ENCODE measurements around the gene SIM2.

DNA sequence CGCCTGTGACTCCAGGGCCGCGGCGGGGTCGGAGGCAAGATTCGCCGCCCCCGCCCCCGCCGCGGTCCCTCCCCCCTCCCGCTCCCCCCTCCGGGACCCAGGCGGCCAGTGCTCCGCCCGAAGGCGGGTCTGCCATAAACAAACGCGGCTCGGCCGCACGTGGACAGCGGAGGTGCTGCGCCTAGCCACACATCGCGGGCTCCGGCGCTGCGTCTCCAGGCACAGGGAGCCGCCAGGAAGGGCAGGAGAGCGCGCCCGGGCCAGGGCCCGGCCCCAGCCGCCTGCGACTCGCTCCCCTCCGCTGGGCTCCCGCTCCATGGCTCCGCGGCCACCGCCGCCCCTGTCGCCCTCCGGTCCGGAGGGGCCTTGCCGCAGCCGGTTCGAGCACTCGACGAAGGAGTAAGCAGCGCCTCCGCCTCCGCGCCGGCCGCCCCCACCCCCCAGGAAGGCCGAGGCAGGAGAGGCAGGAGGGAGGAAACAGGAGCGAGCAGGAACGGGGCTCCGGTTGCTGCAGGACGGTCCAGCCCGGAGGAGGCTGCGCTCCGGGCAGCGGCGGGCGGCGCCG is at the start of gene SIM2:
- TF ChIP-seq, protein P1, sequence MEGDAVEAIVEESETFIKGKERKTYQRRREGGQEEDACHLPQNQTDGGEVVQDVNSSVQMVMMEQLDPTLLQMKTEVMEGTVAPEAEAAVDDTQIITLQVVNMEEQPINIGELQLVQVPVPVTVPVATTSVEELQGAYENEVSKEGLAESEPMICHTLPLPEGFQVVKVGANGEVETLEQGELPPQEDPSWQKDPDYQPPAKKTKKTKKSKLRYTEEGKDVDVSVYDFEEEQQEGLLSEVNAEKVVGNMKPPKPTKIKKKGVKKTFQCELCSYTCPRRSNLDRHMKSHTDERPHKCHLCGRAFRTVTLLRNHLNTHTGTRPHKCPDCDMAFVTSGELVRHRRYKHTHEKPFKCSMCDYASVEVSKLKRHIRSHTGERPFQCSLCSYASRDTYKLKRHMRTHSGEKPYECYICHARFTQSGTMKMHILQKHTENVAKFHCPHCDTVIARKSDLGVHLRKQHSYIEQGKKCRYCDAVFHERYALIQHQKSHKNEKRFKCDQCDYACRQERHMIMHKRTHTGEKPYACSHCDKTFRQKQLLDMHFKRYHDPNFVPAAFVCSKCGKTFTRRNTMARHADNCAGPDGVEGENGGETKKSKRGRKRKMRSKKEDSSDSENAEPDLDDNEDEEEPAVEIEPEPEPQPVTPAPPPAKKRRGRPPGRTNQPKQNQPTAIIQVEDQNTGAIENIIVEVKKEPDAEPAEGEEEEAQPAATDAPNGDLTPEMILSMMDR (IDR thresholded peaks at IDR 0.05; ENCODE audit: low read depth, low read length, poor library complexity, severe bottlenecking), result no peak
- TF ChIP-seq EZH2phosphoT487 (IDR thresholded peaks at IDR 0.05; ENCODE audit: borderline replicate concordance, low read length), result no peak

All from DOHH2 (cell line).